Esophagus squamous epithelium (tissue), 5 donors: ENCODE results near the gene KBTBD8. TPM values are rescaled to one million over a fixed set of nuclear protein-coding genes. Genes with fewer than 3 reads are reported as not detected.

Source experiments
- DNase-seq: peaks from one replicate; lab custom pipeline; 2025; lab: John Stamatoyannopoulos, UW
- H3K27ac ChIP-seq, 4 donors: fragments of 200-600 bp; sonication (generic); one replicate each; pipeline ENCODE4 v1.5.1; 2016 to 2019; ENCODE audit warnings: mild to moderate bottlenecking in 1 of 4
- H3K27me3 ChIP-seq, 4 donors: fragments of 200-600 bp; sonication (generic); 1 replicate in 3 of 4; 2 replicates in 1 of 4; pipeline versions ENCODE4 v1.5.1 to v1.6.0; 2017 to 2021; ENCODE audit warnings: antibody characterized with exemption in 1 of 4
- H3K36me3 ChIP-seq, 3 donors: fragments of 200-600 bp; sonication (generic); one replicate each; pipeline ENCODE4 v1.5.1; 2016 to 2019
- H3K4me1 ChIP-seq, 3 donors: fragments of 200-600 bp; sonication (generic); one replicate each; pipeline ENCODE4 v1.5.1; 2017 to 2019
- H3K4me3 ChIP-seq, 4 donors: fragments of 200-600 bp; sonication (generic); 1 replicate in 3 of 4; 2 replicates in 1 of 4; pipeline ENCODE4 v1.5.1; 2016 to 2019; ENCODE audit warnings: mild to moderate bottlenecking in 2 of 4, moderate library complexity in 1 of 4
- H3K9me3 ChIP-seq, 3 donors: fragments of 200-600 bp; sonication (generic); one replicate each; pipeline ENCODE4 v1.5.1; 2016 to 2019
- POLR2A ChIP-seq, 4 donors: fragments of 450-650 bp; IDR thresholded peaks; one replicate each; pipeline ENCODE4 v1.6.1; 2017; ENCODE audit warnings: antibody characterized with exemption in 4 of 4, mild to moderate bottlenecking in 4 of 4, moderate library complexity in 3 of 4
- WGBS, 2 donors: methylation state at CpG; one replicate each; pipeline ENCODE4 v1.1.5; 2018; 5-methylcytosine and 5-hydroxymethylcytosine counted together
- intact Hi-C: fragments of 100-400 bp; cut with DNase I; formaldehyde crosslinking; loops from one replicate; pipeline ENCODE4 v1.15.0; 2022
- total RNA-seq, 4 donors: library from RNA; depleted of rRNA; stranded (reverse); fragments of >200 nt; gene quantifications; one replicate each; pipeline ENCODE4 v1.1.0, GENCODE V29; 2016
- TF ChIP-seq, protein P1 (sequence below), 6 experiments: fragments of 450-650 bp in 4 of 6; fragments of 200-600 bp in 2 of 6; sonication (generic) in 2 of 6; IDR thresholded peaks; one replicate each; pipeline ENCODE4 v1.5.1; 2016 to 2019; ENCODE audit warnings: antibody characterized with exemption in 6 of 6, mild to moderate bottlenecking in 4 of 6, moderate library complexity in 4 of 6
- donor health status: DM: yes; HTN: yes; CAD: no.

Gene KBTBD8
- total RNA-seq, 4 donors from 2014 or later, result 0.95 to 2.8 (median 1.5) TPM

- intact Hi-C loops, result no loop called here
- H3K36me3 ChIP-seq, result peaks cover 0 to 12% (median 4%) of the 10 kb centered on the region in 3 donors
- no peak for DNase-seq
- H3K4me3 ChIP-seq, result no peak overlapping the region
- H3K27me3 ChIP-seq, result no peaks in the 10 kb centered on the region
- TF ChIP-seq, protein P1, sequence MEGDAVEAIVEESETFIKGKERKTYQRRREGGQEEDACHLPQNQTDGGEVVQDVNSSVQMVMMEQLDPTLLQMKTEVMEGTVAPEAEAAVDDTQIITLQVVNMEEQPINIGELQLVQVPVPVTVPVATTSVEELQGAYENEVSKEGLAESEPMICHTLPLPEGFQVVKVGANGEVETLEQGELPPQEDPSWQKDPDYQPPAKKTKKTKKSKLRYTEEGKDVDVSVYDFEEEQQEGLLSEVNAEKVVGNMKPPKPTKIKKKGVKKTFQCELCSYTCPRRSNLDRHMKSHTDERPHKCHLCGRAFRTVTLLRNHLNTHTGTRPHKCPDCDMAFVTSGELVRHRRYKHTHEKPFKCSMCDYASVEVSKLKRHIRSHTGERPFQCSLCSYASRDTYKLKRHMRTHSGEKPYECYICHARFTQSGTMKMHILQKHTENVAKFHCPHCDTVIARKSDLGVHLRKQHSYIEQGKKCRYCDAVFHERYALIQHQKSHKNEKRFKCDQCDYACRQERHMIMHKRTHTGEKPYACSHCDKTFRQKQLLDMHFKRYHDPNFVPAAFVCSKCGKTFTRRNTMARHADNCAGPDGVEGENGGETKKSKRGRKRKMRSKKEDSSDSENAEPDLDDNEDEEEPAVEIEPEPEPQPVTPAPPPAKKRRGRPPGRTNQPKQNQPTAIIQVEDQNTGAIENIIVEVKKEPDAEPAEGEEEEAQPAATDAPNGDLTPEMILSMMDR (IDR thresholded peaks at IDR 0.05), result no peak
- no peak for TF ChIP-seq POLR2A (IDR thresholded peaks at IDR 0.05)
- no peak overlapping the region for H3K27ac ChIP-seq
- H3K9me3 ChIP-seq, result no peaks in the 10 kb centered on the region
- H3K4me1 ChIP-seq, result peaks cover 4 to 30% (median 7%) of the 10 kb centered on the region in 3 donors
- WGBS, 2 donors, result 76 to 83% methylated on average over 8 of the region's 8 CpGs
Measured at GRCh38 chr3:67001086-67001861, 3.2 kb downstream of the KBTBD8 start.

DNA sequence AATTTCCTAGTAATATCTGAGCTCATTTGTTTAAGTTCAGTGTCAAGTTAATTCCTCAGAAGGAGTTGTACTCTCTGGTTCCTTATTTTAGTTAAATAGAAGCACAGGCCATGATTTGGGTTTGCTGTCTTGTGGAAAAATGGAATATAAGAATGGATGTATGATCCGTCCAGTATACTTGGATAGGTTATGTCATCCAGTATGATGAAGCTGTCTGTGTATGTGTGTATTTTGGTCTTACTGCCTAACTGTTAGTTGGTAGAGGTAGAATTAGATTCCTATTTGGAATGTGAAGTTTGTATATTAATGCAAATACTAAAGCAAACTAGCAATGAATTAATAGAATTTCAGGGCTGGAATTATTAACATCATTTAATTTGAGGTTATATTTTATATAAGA is 7.9 kb downstream of the KBTBD8 start:
- no peaks in the 10 kb centered on the region for H3K27me3 ChIP-seq
- peaks cover 0 to 3% (median 0%) of the 10 kb centered on the region in 3 donors for H3K4me1 ChIP-seq
- WGBS, 2 donors, result 63 to 87% methylated on average over 1 of the region's 1 CpG
- H3K9me3 ChIP-seq, result no peaks in the 10 kb centered on the region
- no peak for DNase-seq
- intact Hi-C loops, result no loop called here
- peaks cover 0 to 12% (median 4%) of the 10 kb centered on the region in 3 donors for H3K36me3 ChIP-seq
- no peak for TF ChIP-seq POLR2A (IDR thresholded peaks at IDR 0.05)
- TF ChIP-seq, protein P1 (IDR thresholded peaks at IDR 0.05), result no peak
- H3K4me3 ChIP-seq, result no peak overlapping the region
- no peak overlapping the region for H3K27ac ChIP-seq

DNA sequence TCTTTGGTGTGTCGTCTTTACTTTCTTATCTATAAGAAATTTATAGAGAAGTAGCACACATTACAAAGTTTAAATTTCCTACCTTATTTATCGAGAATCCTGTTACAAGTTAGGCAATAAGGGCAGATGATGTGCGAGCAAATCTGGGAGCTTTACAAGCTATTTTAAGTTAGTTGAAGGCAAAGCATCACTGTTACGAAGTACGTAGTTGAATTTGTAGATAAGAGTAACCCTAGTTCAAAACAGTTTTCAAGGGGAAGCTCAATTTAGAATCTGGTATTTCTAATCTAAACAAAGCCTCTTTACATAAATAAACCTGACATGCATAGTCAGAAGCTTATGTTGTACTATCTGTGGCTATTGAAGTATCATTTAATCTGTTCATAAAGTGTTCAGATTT is 8.4 kb downstream of the KBTBD8 start:
- no peaks in the 10 kb centered on the region for H3K9me3 ChIP-seq
- DNase-seq, result no peak
- intact Hi-C loops, result no loop called here
- no peak overlapping the region for H3K4me3 ChIP-seq
- H3K27ac ChIP-seq, result no peak overlapping the region
- H3K27me3 ChIP-seq, result no peaks in the 10 kb centered on the region
- H3K36me3 ChIP-seq, result peaks cover 0 to 12% (median 4%) of the 10 kb centered on the region in 3 donors
- peaks cover 0 to 3% (median 0%) of the 10 kb centered on the region in 3 donors for H3K4me1 ChIP-seq
- no peak for TF ChIP-seq POLR2A (IDR thresholded peaks at IDR 0.05)
- TF ChIP-seq, protein P1 (IDR thresholded peaks at IDR 0.05), result no peak
- WGBS, 2 donors, result 78 to 90% methylated on average over 5 of the region's 5 CpGs

DNA sequence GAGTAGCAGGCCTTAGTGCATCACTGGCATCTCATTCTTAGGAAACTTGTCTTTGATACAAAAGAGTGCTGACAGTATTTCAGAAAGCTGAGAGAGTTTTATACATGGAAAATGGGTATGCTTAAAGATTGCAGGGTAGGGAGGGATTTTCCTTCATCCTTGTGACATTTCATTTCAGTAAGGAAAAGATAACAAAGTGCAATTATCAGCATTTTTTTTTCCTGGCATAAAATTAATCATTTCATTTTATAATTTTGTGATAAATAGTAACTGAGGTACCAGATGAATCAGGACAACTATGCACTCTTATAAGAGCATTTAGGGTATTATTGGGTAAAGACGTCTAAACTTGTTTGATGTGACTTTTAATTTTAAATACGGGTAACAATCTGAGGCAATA is 10.3 kb downstream of the KBTBD8 start:
- WGBS, 2 donors, result 83 to 85% methylated on average over 2 of the region's 2 CpGs
- Histone ChIP-seq H3K27me3 (no peaks in the 10 kb centered on the region), H3K4me3 (no peak overlapping the region), H3K27ac (no peak overlapping the region), H3K4me1 (peaks cover 0 to 3% (median 0%) of the 10 kb centered on the region in 3 donors), H3K36me3 (peaks cover 0 to 8% (median 4%) of the 10 kb centered on the region in 3 donors), H3K9me3 (no peaks in the 10 kb centered on the region)
- intact Hi-C loops, result no loop called here
- no peak for TF ChIP-seq POLR2A (IDR thresholded peaks at IDR 0.05)
- TF ChIP-seq, protein P1 (IDR thresholded peaks at IDR 0.05), result no peak
- no peak for DNase-seq

- intact Hi-C loops, result no loop called here
- WGBS, 2 donors, result 71 to 82% methylated on average over 3 of the region's 3 CpGs
- no peaks in the 10 kb centered on the region for H3K36me3 ChIP-seq
- no peaks in the 10 kb centered on the region for H3K9me3 ChIP-seq
- TF ChIP-seq, protein P1 (IDR thresholded peaks at IDR 0.05), result no peak
- TF ChIP-seq POLR2A (IDR thresholded peaks at IDR 0.05), result no peak
- no peak for DNase-seq
- no peaks in the 10 kb centered on the region for H3K27me3 ChIP-seq
- no peak overlapping the region for H3K4me3 ChIP-seq
- H3K27ac ChIP-seq, result no peak overlapping the region
- H3K4me1 ChIP-seq, result peaks cover 0 to 3% (median 0%) of the 10 kb centered on the region in 3 donors
Measured at GRCh38 chr3:67009716-67010115, 11.6 kb downstream of the KBTBD8 start.
